ENCODE data around the gene ARID5B.
"Not testable (repeated sequence)": the region's sequence is repeated elsewhere in the genome, so short reads cannot be mapped to it uniquely, and the experiment has no call there.

ARID5B gene

GRCh38 chr10:61900829-61901792, at the start of gene ARID5B:
TSS of gene ARID5B (plus strand) at chr10:61901699. CDS start at chr10:61901710, 11 bp downstream.
- DNase-seq (ENCODE audit: low read depth), result no peak

GRCh38 chr10:61852261-61852660, 49.2 kb upstream of the ARID5B start:
- DNase-seq (ENCODE audit: low read depth), result no peak

- DNase-seq (ENCODE audit: low read depth), result no peak
Observed at GRCh38 chr10:61855771-61856170, 45.7 kb upstream of the ARID5B start.

- DNase-seq (ENCODE audit: low read depth), result no peak
Observed at GRCh38 chr10:61857746-61858145, 43.8 kb upstream of the ARID5B start.

GRCh38 chr10:61859786-61860185, 41.7 kb upstream of the ARID5B start:
- no peak for DNase-seq (ENCODE audit: low read depth)

- DNase-seq (ENCODE audit: low read depth), result no peak
Observed at GRCh38 chr10:61860964-61861758, 40.3 kb upstream of the ARID5B start.

- no peak for DNase-seq (ENCODE audit: low read depth)
Observed at GRCh38 chr10:61863981-61864380, 37.5 kb upstream of the ARID5B start.

GRCh38 chr10:61866700-61867368, 34.7 kb upstream of the ARID5B start:
- no peak for DNase-seq (ENCODE audit: low read depth)

GRCh38 chr10:61867374-61867773, 34.1 kb upstream of the ARID5B start:
- DNase-seq (ENCODE audit: low read depth), result not testable (repeated sequence)

- peak; percentile 23 for DNase-seq (ENCODE audit: low read depth)
Observed at GRCh38 chr10:61867817-61868216, 33.7 kb upstream of the ARID5B start.

- no peak for DNase-seq (ENCODE audit: low read depth)
Observed at GRCh38 chr10:61869041-61869675, 32.3 kb upstream of the ARID5B start.

- DNase-seq (ENCODE audit: low read depth), result no peak
Observed at GRCh38 chr10:61869774-61870525, 31.5 kb upstream of the ARID5B start.

- DNase-seq (ENCODE audit: low read depth), result no peak
Observed at GRCh38 chr10:61870526-61870895, 31.0 kb upstream of the ARID5B start.

- no peak for DNase-seq (ENCODE audit: low read depth)
Observed at GRCh38 chr10:61871487-61871886, 30.0 kb upstream of the ARID5B start.

- DNase-seq (ENCODE audit: low read depth), result no peak
Observed at GRCh38 chr10:61877887-61878739, 23.4 kb upstream of the ARID5B start.

- DNase-seq (ENCODE audit: low read depth), result no peak
Observed at GRCh38 chr10:61878740-61879068, 22.8 kb upstream of the ARID5B start.

- DNase-seq (ENCODE audit: low read depth), result peak; percentile 70
Observed at GRCh38 chr10:61882621-61883370, 18.7 kb upstream of the ARID5B start.

- no peak for DNase-seq (ENCODE audit: low read depth)
Observed at GRCh38 chr10:61883371-61884025, 18.0 kb upstream of the ARID5B start.

GRCh38 chr10:61887772-61888171, 13.7 kb upstream of the ARID5B start:
- no peak for DNase-seq (ENCODE audit: low read depth)
